ENCODE measurements around the gene CCL18.
"Not testable (repeated sequence)": the region's sequence is repeated elsewhere in the genome, so short reads cannot be mapped to it uniquely, and the experiment has no call there.

The CCL18 gene

GRCh38 chr17:36072431-36073121 lies 8.5 kb downstream of the CCL18 start:
- DNase-seq: peak; percentile 59

DNA sequence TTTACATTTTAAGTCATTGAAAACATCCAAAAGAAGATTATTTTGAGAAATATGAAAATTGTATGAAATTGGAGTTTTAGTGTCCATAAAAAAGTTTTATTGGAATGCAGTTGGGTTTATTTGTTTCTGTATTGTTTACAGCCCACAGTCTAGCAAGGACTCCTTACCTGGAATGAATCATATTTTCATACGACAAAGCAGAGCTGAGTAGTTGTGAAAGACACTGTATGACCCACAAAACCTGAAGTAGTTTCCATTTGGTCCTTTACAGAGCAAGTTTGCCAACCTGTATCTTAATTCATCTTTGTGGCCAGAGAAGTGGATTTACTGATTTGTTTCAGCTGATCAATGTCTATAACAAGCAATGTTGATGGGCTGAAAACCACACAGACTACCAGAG lies 10.3 kb downstream of the CCL18 start:
- DNase-seq: no peak

GRCh38 chr17:36081681-36082471 lies 17.8 kb downstream of the CCL18 start:
- peak; percentile 61 for DNase-seq

DNA sequence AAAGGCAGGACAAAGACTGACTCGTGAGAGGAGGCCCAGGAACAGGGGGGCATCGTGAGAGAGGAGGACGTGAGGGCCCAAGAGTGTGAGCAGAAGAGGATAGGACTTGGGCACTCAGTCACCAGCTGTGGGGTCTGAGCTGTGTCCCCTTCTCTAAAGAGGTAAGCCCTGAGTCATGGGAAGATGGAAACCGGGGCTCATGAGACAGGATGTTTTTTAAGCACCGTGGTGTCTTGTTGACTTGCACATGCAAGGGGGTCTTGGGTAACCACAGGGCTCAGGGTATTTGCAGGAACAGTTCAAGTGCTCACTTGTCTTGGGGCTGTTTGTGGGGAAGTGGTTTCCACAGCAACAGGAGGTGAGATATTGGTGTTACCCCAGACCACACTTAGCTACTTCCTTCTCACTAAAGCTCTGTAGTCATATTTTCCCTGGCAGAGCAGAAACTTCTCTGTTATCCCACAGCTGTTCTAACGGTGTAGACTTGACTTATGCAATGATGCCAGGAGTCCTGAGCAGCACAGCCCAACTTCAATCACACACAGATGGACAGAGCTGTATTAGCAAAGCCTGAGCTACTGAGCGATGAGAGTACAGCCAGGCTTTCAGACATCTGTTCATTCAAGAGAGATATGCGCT lies 18.5 kb downstream of the CCL18 start:
- peak; percentile 99 for DNase-seq

DNA sequence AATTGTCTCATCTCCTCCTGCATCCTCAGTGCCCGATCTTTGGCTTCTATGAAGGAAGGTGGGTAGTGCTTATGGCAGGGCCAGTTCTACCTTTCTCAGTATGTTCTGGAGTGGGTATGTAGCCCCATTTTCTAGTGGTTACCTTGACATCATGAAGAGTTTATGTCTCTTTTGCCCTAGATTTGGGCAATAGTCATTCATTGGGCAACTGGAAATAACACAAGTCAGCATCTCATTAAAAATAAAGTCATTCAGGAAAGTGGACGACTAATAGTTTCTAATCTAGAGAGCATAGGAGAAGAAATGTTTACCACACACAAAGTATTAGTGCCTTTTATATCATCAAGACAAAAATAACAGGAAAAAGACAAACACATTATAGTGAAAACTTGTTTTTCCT lies 19.6 kb downstream of the CCL18 start:
- not testable (repeated sequence) for DNase-seq

DNA sequence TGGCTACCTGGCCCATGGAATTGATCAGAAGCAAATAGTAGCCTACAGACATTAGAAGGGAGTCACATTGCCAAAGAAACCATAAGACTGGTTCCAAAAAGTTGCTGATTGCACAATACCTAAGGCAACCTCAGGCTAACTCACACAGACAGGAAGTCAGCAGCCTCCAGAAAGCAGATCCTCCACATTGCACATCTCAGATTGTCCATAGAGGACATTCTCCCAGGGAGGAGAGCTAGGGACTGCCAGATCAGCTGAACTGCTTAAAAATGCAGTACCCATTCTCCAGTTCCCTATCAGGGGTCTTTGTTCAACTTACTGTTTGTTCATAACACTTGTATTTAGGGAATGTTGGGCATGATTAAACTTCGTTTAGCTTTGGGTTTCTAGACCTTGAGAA lies 21.7 kb downstream of the CCL18 start:
- peak; percentile 91 for DNase-seq

DNA sequence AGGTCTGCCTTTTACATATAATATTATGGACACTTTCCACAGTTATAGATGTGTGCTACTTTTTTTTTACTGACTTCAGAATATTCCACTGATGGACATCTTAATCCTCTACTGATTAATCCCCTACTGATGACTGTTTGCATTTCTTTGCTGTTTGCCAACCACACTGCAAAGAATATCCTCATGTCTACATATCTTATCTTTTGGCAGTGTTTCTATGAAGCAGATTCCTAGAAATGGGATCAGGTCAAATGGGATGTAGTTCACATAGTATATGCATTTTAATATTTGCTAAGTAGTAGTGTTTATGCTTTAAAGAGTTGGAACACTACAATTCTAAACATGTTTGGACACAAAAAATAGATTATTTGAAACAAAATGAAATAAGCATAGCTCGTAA lies 22.7 kb downstream of the CCL18 start:
- DNase-seq: no peak

DNA sequence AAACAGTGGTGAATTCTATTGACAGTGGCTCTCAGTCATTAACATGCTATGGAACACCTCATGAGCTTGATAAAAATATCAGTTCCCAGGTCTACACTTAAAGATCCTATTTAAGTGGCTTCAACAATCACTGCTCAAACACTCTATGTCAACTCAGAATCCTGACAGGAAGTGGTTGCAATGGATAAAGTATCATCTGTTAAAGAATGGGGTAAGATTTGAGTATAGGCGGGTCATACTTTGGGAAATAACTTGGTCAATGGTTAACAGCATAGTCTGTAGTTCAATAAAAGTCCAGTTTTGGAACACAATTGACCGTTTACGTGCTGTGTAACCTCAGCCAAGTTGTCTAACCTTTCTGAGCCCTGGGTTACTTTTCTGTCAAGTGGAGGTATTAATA lies 23.4 kb downstream of the CCL18 start:
- DNase-seq: not testable (repeated sequence)

DNA sequence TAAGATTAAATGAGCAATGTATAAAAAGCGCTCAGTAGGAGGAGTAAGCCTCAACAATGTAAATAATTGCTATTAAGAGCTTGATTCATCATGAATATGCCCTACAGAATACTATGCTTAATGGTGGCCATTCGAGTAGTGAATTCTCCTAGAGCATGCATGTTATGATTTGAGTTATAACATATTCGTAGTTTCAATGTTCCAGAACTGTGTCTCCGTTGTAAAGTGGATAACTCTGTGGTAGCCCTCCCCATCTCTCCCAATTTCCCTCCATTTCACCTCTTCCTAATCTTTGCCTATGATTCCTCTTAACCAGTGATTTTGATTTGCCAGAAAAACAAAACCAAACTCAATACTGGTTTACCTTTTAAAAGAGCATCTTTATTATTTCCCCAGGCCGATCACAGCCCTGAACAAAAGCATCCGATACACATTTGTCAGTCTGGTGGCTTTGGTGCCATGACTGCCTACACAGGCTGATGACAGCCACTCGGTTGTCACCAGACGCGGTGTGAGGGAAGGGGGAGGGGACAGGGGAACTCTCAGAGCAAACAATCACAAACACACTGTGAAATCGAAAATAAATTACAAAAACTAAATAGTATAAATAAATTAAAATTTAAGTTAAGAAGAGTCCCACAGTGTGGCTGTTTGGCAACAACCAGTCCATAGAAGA lies 24.0 kb downstream of the CCL18 start:
- DNase-seq: not testable (repeated sequence)

DNA sequence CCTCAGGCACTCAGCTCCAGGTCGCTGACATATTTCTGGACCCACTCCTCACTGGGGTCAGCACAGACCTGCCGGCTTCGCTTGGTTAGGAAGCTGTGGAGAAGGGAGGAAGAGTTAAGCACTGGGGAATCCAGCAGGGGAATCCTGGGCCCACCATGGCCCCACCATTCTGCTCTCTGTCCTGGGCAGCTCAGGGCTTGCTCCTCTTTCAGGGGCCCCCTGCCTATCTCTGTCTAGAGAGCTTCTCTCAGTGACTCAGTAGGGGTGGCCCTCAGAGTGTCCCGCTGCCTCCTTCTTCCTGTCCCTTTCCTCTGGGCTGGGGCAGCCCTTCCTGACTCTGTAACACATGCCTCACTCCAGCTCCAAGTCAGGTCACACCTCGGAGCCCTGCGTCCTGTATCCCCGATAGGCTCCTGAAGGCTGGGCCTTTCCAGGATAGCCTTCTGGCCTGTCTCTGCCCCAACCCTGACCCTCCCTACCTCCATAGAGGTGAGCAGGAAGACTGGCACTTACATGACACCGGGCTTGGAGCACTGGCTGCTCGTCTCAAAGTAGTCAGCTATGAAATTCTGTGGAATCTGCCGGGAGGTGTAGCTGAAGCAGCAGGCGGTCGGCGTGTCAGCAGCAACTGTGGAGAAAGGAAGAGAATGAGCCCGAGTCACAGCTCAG lies 24.7 kb downstream of the CCL18 start:
- no peak for DNase-seq

DNA sequence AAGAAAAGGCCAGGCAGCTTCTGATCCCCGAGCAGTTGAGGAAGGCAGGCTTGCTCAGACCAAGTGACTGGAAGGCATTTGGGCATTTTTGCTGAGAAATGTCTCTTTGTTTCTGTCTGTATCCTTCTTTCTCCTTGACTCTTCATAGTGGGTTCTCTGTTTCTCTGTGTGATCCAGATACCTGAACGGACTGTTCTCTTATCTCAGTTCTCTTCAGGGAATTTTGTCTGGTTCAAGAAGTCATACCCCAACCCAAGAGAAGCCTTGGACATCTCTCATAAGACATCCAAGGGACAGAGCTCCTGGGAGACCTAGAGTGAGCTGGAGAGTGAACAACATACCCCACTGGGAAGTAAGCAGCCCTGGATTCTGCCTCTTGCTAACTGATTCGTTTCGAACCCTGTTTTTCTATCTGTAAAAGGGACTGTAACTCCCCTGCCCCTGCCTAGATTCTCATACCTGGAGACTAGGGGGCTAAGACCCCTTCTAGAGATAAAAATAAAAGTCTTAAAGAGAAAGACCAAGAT lies 25.3 kb downstream of the CCL18 start:
- DNase-seq: no peak

DNA sequence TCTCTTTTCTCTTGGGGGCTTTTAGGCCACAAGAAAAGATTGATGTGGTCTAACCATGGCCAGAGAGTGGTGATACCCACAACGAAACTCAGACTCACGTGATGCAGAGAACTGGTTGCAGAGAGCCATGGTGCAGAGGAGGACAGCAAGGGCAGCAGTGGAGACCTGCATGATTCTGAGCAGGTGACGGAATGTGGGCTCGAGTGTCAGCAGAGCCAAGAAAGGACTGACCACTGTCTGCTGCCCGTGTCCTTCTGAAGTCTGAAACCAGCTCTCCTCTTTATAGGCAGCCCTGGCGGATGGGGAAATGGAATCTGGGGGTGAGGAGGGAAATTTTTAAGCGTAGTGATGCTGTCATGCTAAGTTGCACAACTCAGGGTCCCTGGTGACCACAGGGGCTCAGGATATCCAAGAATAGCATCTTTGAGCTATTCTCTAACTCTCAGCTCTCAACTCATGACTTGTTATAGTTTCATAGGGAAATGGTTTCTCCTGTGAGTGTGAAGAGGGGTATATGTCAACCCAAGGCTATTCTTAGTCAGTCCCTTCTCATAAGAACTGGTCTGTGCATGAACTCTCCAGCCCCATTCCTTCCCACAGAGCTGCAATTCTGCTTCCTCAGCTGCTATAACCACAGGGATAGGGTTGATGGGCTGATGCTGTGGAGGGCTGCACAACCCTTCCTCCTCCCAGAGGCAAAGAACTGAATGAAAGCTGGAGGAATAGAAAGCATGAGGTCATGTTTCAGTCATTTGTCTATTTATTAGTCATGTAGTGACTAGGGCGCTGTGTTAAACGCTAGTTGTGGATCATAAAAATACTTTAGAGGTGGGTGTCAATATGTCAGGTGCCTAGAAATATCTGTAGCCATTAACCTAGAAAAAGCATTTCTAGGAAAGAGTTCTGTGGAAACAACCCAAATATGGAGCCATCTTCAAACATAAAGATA lies 26.1 kb downstream of the CCL18 start, which contains the start of gene CCL3:
Gene CCL3, minus strand, starts transcription at position 256 of the 949 bp plus-strand sequence. Its CDS starts 85 bp downstream, at position 171.
- DNase-seq: peak; percentile 100

GRCh38 chr17:36092230-36092629 lies 28.2 kb downstream of the CCL18 start:
- DNase-seq: peak; percentile 3

DNA sequence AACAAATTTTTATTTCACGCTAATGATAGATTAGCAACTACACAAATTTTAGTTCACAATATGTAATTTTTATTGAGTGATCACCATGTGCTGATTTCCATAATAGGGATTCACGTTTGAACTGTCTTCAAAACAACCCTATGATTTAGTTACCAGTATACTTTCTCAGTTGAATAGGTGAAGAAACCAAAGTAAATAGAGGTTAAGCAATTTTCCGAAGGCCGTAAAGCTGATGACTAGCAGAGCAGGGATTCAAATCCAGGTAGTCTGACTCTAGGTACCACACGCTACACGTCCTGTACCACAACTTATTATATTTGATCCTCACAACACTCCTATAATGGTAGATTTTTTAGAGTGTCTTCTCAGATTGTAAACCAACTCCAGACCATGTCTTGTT lies 28.6 kb downstream of the CCL18 start:
- DNase-seq: not testable (repeated sequence)

DNA sequence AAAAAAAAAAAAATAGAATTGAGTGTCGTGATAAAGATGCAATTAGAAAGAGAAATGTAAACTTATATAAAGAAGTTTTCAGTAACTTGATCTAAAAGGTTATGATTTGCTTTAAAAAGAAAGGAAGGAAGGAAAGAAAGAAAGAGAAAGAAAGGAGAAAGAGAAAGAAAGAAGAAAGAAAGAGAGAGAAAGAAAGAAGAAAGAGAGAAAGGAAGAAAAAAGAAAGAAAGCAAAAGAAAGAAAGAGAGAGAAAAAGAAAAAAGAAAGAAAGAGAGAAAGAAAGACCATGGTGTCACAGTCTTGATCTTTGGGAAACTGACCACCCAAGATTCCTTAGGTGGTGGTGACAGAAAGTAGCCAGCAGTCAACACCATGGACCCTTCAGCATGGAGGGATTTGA lies 30.2 kb downstream of the CCL18 start:
- no peak for DNase-seq

GRCh38 chr17:36094746-36095145 lies 30.7 kb downstream of the CCL18 start:
- DNase-seq: no peak

- DNase-seq: peak; percentile 4
Measured at GRCh38 chr17:36095992-36096391, 31.9 kb downstream of the CCL18 start.

GRCh38 chr17:36099004-36099403 lies 34.9 kb downstream of the CCL18 start:
- not testable (repeated sequence) for DNase-seq

GRCh38 chr17:36103401-36103975 lies 39.4 kb downstream of the CCL18 start, which contains the start of gene CCL4:
CCL4 (plus strand) TSS chr17:36103827; CDS start chr17:36103906, 79 bp downstream.
- peak; percentile 88 for DNase-seq

GRCh38 chr17:36104246-36104645 lies 40.2 kb downstream of the CCL18 start:
- DNase-seq: not testable (repeated sequence)
